Lung (tissue), 12 donors: ENCODE results near the gene TSPOAP1. TPM values are rescaled to one million over a fixed set of nuclear protein-coding genes. Genes with fewer than 3 reads are reported as not detected.

Experiments used
- ATAC-seq: fragments of 200-7000 bp; cut with Tn5 transposase; one replicate; pipeline ENCODE4 v1.9.1; 2020; ENCODE audit warnings: moderate number of reproducible peaks; ENCODE audit not compliant: insufficient read depth, low FRiP score
- DNase-seq, 3 donors: peaks; one replicate each; pipeline ENCODE4 v3.0.0-alpha.2; 2013 to 2017
- H3K27ac ChIP-seq, 2 donors: one replicate each; pipeline ENCODE4 v1.5.1; 2013; ENCODE audit warnings: mild to moderate bottlenecking in 2 of 2, moderate library complexity in 2 of 2, control low read depth in 1 of 2, inconsistent platforms in 1 of 2, low read depth in 1 of 2, low read length in 1 of 2
- H3K27me3 ChIP-seq, 3 donors: one replicate each; pipeline ENCODE4 v1.5.1; 2013; ENCODE audit warnings: low read length in 2 of 3; ENCODE audit not compliant: control insufficient read depth in 3 of 3, insufficient read depth in 3 of 3
- H3K36me3 ChIP-seq, 4 donors: one replicate each; pipeline ENCODE4 v1.5.1; 2013; ENCODE audit warnings: low read length in 4 of 4, mild to moderate bottlenecking in 1 of 4, moderate library complexity in 1 of 4; ENCODE audit not compliant: control insufficient read depth in 4 of 4, insufficient read depth in 4 of 4
- H3K4me1 ChIP-seq, 5 donors: one replicate each; pipeline ENCODE4 v1.5.1; 2013; ENCODE audit warnings: low read length in 5 of 5, mild to moderate bottlenecking in 2 of 5, moderate library complexity in 1 of 5; ENCODE audit not compliant: control insufficient read depth in 5 of 5, insufficient read depth in 5 of 5
- H3K4me3 ChIP-seq: one replicate; pipeline ENCODE4 v1.5.1; 2013; ENCODE audit warnings: mild to moderate bottlenecking, control low read depth, moderate library complexity
- H3K9ac ChIP-seq, 2 donors: one replicate each; pipeline ENCODE4 v1.5.1; 2013; ENCODE audit warnings: low read length in 2 of 2, control low read depth in 1 of 2; ENCODE audit not compliant: insufficient read depth in 1 of 2
- H3K9me3 ChIP-seq, 4 donors: one replicate each; pipeline ENCODE4 v1.5.1; 2013; ENCODE audit warnings: low read length in 3 of 4, mild to moderate bottlenecking in 1 of 4, moderate library complexity in 1 of 4; ENCODE audit not compliant: control insufficient read depth in 4 of 4, insufficient read depth in 3 of 4
- WGBS, 2 donors: extraction: QIAGEN DNeasy Blood & Tissue Kit; methylation state at CpG; one replicate each; pipeline ENCODE4 v1.1.7; 2013; 5-methylcytosine and 5-hydroxymethylcytosine counted together
- polyA plus RNA-seq, 2 donors: library from polyadenylated mRNA; stranded (reverse); fragments of 200-250 nt; gene quantifications; one replicate each; pipeline ENCODE4 v1.2.1, GENCODE V29; 2013
- total RNA-seq, 2 donors: library from RNA; depleted of rRNA in 1 of 2; stranded (reverse); fragments of >200 nt in 1 of 2; gene quantifications; one replicate each; pipeline ENCODE4 v1.2.1, GENCODE V29; 2014 to 2021
- TF ChIP-seq, protein P1 (sequence below): IDR thresholded peaks from 2 replicates; pipeline ENCODE4 v1.5.1; 2012; ENCODE audit warnings: mild to moderate bottlenecking; ENCODE audit errors: control extremely low read depth, extremely low read depth
- donor health status: control.
- donor health status: control.
- donor health status: Bipolar disorder and iron deficiency.
- donor health status: healthy.
- donor health status: DM: yes; HTN: yes; CAD: no.

Gene TSPOAP1
- total and polyA plus RNA-seq, 4 donors, result 7.0 to 23.5 (median 18.2) TPM

DNA sequence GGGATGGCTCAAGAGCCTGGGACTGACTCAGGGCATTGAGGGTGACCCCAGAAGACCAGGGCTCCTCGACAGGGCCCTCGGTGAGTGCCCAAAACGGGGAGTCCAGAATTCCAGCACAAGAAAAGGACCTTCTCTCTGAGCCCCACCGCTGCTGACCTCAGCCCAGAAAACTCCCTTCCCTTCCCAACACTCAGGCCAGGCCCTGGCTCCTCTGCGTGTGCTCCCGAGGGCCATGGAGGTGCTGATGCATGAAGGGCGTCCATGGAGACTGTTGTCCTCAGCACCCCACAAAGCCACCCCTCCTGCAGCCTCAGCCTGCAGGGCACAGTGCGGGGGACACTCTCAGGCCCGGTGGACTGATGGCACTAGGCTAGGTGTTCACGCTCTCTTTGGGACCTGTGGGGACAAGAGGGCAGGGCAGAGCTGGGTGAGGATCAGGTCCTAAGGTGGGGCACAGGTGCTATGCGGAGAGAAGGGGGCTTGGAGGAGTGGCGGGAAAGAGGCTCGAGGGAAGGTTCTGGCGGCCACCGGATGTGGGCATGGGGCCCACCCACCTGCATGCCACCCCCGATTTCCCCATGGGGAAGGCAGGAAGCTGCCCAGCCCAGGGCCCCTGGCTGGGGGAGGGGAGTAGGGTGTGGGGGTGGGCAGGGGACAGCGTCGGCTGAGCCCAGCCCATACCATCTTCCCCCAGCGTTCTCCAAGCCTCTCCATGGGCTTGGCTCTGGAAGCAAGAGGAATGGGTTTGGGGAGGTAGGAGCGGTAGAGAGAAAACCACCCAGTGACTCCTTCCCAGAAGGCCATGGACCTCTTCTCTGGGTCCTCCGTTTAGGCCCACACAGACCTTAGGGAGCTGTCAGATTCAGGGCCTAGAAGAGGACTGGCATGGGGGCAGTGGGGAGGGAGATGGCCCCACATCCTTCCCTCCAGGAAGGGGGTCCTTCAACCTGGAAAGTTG, 4.5 kb upstream of the TSPOAP1 start:
- H3K9me3 ChIP-seq, result peaks cover 0 to 3% (median 0%) of the 10 kb centered on the region in 4 donors
- H3K27me3 ChIP-seq, result no peaks in the 10 kb centered on the region
- no peak overlapping the region for H3K4me3 ChIP-seq
- no peak for ATAC-seq
- no peaks in the 10 kb centered on the region for H3K36me3 ChIP-seq
- no peak for DNase-seq
- WGBS, 2 donors, result 30 to 59% methylated on average over 20 to 21 of the region's 21 CpGs
- H3K4me1 ChIP-seq, result peaks cover 0 to 39% (median 4%) of the 10 kb centered on the region in 5 donors
- TF ChIP-seq, protein P1, sequence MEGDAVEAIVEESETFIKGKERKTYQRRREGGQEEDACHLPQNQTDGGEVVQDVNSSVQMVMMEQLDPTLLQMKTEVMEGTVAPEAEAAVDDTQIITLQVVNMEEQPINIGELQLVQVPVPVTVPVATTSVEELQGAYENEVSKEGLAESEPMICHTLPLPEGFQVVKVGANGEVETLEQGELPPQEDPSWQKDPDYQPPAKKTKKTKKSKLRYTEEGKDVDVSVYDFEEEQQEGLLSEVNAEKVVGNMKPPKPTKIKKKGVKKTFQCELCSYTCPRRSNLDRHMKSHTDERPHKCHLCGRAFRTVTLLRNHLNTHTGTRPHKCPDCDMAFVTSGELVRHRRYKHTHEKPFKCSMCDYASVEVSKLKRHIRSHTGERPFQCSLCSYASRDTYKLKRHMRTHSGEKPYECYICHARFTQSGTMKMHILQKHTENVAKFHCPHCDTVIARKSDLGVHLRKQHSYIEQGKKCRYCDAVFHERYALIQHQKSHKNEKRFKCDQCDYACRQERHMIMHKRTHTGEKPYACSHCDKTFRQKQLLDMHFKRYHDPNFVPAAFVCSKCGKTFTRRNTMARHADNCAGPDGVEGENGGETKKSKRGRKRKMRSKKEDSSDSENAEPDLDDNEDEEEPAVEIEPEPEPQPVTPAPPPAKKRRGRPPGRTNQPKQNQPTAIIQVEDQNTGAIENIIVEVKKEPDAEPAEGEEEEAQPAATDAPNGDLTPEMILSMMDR, result no peak
- no peak overlapping the region for H3K9ac ChIP-seq
- H3K27ac ChIP-seq, result peak overlapping the region in 1 of 2 donors; percentile 72

DNA sequence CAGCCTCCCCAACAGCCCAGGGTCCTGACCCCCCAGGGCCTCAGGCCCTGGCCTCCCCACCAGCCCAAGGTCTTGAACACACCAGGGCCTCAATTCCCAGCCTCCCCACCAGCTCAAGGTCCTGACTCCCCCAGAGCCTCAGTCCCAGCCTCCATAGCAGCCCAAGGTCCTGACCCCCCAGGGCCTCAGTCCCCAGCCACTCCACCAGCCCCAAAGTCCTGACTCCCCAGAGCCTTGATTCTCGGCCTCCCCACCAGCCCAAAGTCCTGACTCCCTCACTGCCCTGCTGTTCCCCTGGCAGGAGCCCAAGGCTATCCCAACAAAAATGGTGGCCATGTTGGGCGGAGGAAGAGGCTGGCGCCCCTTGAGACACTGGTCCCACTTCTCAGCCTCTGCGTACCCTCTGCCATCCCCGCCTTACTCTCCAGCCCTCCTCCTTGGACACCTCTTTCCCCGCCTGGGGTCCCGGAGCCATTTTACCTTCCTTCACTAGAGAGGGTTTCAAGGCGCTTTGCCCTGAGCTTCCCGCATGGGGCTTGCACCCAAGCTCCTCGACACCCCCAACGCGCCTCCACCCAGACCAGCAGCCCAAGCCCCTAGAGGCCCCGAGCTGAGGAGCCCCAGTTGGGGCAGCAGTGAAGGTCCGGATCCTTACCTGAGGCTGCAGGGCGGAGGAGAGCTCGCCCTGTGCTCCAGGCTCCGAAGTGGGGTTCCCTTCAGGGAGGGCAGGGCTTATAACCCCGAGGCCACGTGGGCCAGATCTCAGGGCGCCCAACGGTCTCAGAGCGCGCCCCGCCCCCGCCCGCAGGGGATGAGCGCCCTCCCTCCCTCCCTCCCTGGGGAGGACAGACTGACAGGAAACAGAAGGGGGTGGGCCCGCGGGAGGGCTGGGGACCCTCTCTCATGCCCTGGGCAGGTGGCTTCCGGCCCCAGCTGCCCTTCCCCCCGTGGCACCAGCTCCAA, 3.5 kb upstream of the TSPOAP1 start:
- H3K4me3 ChIP-seq, result peak overlapping the region; percentile 20
- H3K36me3 ChIP-seq, result no peaks in the 10 kb centered on the region
- peak in 1 of 3 donors; percentile 13 for DNase-seq
- no peaks in the 10 kb centered on the region for H3K27me3 ChIP-seq
- H3K9ac ChIP-seq, result no peak overlapping the region
- H3K9me3 ChIP-seq, result peaks cover 0 to 3% (median 0%) of the 10 kb centered on the region in 4 donors
- TF ChIP-seq, protein P1, result no peak
- WGBS, 2 donors, result 32 to 66% methylated on average over 28 to 31 of the region's 31 CpGs
- H3K27ac ChIP-seq, result peak overlapping the region in 1 of 2 donors; percentile 79
- peaks cover 0 to 32% (median 4%) of the 10 kb centered on the region in 5 donors for H3K4me1 ChIP-seq
- ATAC-seq, result peak; percentile 50

DNA sequence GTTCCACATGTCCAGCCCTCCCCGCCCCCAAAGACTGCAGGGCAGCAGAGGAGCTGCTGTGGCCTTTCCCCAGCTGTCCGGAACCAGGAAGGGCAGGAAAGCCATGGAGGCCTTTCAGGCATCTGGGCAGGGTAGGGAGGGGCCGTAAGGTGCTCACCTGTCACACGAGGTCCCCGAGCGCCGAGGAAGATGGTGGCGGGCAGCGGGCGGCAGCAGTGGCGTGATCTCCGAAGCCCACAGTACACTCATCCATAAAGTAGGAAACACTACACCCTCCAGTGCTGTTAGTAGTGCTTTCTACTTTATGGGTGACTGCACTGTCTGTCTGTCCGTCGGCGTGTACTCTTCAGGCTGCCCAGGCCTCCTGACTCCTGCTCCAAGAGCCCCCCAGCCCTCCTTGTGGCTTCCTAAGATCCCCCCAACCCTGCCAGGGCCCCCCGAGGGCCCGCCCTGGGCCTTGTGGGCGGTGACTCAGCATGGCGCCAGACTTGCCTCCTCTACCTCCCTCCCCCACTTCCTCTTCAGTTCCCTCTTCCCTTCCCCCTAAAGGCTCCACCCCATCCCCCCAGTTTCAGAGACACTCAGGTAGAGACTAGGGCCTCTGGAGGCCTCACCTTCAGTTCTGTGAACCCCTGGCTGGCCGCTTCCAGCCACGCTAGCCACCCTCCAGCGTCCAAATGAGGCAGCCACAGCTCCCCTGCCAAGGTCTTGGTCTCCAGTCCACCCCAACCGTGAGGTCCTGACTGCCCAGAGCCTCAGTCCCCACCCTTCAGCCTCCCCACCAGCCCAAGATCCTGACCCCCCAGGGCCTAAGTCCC, 2.6 kb upstream of the TSPOAP1 start:
- peak overlapping the region in 1 of 2 donors; percentile 79 for H3K27ac ChIP-seq
- peak; percentile 20 for ATAC-seq
- H3K36me3 ChIP-seq, result no peaks in the 10 kb centered on the region
- TF ChIP-seq, protein P1, result no peak
- 25 to 57% methylated on average over 23 of the region's 23 CpGs for WGBS, 2 donors
- DNase-seq, result peak in 1 of 3 donors; percentile 11
- H3K9ac ChIP-seq, result no peak overlapping the region
- no peaks in the 10 kb centered on the region for H3K27me3 ChIP-seq
- H3K9me3 ChIP-seq, result peaks cover 0 to 3% (median 0%) of the 10 kb centered on the region in 4 donors
- H3K4me3 ChIP-seq, result peak overlapping the region; percentile 20
- H3K4me1 ChIP-seq, result peaks cover 0 to 23% (median 2%) of the 10 kb centered on the region in 5 donors
